ENCODE data around the gene CT45A6.
"Not testable (repeated sequence)": the region's sequence is repeated elsewhere in the genome, so short reads cannot be mapped to it uniquely, and the experiment has no call there.

Gene CT45A6, protein sequence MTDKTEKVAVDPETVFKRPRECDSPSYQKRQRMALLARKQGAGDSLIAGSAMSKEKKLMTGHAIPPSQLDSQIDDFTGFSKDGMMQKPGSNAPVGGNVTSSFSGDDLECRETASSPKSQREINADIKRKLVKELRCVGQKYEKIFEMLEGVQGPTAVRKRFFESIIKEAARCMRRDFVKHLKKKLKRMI

DNA sequence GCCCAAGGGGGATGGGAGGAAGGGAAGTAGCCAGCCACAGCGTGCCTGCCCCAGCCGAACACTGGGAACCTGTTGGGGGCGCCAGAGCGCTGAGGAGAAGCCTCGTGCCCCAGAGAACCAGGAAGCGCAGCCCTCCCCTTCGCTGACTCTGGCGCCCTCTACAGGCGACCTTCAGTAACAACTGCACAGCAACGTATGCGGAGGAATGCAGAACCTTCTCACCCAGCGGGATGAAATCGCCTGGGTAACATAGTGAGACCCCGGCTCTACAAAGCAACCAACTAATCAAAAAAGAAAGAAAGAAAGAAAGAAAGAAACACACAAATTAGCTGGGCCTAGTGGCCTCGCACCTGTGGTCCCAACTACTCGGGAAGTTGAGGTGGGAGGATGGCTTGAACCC lies at the start of gene CT45A6:
TSS of gene CT45A6 (minus strand) at position 101 of the 400 bp plus-strand sequence. CDS start 3,794 bp downstream, outside the sequence.
- DNase-seq (ENCODE audit: low read depth in 4 of 4, low spot score in 1 of 4), result not testable (repeated sequence)

DNA sequence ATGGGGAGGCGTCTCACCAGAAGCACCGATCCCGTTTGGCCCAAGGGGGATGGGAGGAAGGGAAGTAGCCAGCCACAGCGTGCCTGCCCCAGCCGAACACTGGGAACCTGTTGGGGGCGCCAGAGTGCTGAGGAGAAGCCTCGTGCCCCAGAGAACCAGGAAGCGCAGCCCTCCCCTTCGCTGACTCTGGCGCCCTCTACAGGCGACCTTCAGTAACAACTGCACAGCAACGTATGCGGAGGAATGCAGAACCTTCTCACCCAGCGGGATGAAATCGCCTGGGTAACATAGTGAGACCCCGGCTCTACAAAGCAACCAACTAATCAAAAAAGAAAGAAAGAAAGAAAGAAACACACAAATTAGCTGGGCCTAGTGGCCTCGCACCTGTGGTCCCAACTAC lies 34.6 kb upstream of the CT45A6 start, which contains the start of gene CT45A7:
TSS of gene CT45A7 (minus strand) at position 101 of the 400 bp plus-strand sequence. CDS start 3,747 bp downstream, outside the sequence.
- DNase-seq (ENCODE audit: low read depth in 4 of 4, low spot score in 1 of 4), result not testable (repeated sequence)

GRCh38 chrX:135819912-135820311 lies 17.3 kb upstream of the CT45A6 start, which contains the start of gene CT45A2:
TSS of gene CT45A2 (minus strand) at chrX:135820012. CDS start at chrX:135816265, 3,747 bp downstream.
- DNase-seq (ENCODE audit: low read depth in 4 of 4, low spot score in 1 of 4), result not testable (repeated sequence)

DNA sequence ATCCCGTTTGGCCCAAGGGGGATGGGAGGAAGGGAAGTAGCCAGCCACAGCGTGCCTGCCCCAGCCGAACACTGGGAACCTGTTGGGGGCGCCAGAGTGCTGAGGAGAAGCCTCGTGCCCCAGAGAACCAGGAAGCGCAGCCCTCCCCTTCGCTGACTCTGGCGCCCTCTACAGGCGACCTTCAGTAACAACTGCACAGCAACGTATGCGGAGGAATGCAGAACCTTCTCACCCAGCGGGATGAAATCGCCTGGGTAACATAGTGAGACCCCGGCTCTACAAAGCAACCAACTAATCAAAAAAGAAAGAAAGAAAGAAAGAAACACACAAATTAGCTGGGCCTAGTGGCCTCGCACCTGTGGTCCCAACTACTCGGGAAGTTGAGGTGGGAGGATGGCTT lies 17.2 kb downstream of the CT45A6 start, which contains the start of gene CT45A5:
TSS of gene CT45A5 (minus strand) at position 101 of the 400 bp plus-strand sequence. CDS start 3,774 bp downstream, outside the sequence.
- DNase-seq (ENCODE audit: low read depth in 4 of 4, low spot score in 1 of 4), result not testable (repeated sequence)

GRCh38 chrX:135768091-135768490 lies 34.5 kb downstream of the CT45A6 start, which contains the start of gene CT45A3:
TSS of gene CT45A3 (minus strand) at chrX:135768191. CDS start at chrX:135764444, 3,747 bp downstream.
- not testable (repeated sequence) for DNase-seq (ENCODE audit: low read depth in 4 of 4, low spot score in 1 of 4)

DNA sequence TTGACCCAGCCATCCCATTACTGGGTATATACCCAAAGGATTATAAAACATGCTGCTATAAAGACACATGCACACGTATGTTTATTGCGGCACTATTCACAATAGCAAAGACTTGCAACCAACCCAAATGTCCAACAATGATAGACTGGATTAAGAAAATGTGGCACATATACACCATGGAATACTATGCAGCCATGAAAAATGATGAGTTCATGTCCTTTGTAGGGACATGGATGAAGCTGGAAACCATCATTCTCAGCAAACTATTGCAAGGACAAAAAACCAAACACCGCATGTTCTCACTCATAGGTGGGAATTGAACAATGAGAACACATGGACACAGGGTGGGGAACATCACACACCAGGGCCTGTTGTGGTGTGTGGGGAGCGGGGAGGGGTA lies 57.8 kb downstream of the CT45A6 start:
- not testable (repeated sequence) for DNase-seq (ENCODE audit: low read depth in 4 of 4, low spot score in 1 of 4)
